ENCODE results near the gene POLR3B.

DNA sequence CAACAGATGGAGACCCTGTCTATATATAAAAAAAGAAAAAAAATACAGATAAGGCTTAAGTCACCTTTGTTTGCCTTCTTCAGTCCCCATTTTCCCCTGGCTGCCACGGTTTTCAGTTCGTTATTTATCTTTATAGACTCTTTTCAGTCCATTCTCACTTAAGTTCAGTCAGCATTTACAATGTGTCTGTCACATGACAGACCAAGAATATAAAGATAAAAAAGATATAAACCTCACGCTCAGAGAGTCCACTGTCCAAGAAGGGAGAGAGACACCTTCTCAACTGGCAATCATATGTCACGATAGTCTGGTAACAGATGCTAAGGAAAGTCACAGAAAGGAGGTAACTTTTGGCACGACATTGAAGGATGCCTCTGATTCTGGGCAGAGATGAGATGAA, 13.4 kb upstream of the POLR3B start:
- TF ChIP-seq ZNF274 (IDR thresholded peaks at IDR 0.05; ENCODE audit: low read depth, low read length), result no peak
- no peak for TF ChIP-seq YY1 (IDR thresholded peaks at IDR 0.05; ENCODE audit: insufficient read depth, insufficient read length)

Measured in NT2/D1 (cell line).